ENCODE data around the gene ZNF440. TPM values are rescaled to one million over a fixed set of nuclear protein-coding genes. Genes with fewer than 3 reads are reported as not detected.

Gene ZNF440
- total RNA-seq, 4 donors from 2014 or later = 54.1 to 81.2 (median 62.7) TPM

- TF ChIP-seq POLR2AphosphoS5 (IDR thresholded peaks at IDR 0.05) (no peak), POLR2A (IDR thresholded peaks at IDR 0.05) (no peak), CTCF (IDR thresholded peaks at IDR 0.05) (no peak), EP300 (IDR thresholded peaks at IDR 0.05) (no peak)
These were observed 21.1 kb upstream of the ZNF440 start for GRCh38 chr19:11792942-11793341.

GRCh38 chr19:11797491-11797890 lies 16.6 kb upstream of the ZNF440 start:
- no peak overlapping the region for H3K27ac ChIP-seq
- no peaks in the 10 kb centered on the region for H3K36me3 ChIP-seq
- no peak for TF ChIP-seq EP300 (IDR thresholded peaks at IDR 0.05)
- peak in 1 of 3 donors; percentile 43 for TF ChIP-seq POLR2AphosphoS5 (IDR thresholded peaks at IDR 0.05)
- no peak for TF ChIP-seq POLR2A (IDR thresholded peaks at IDR 0.05)
- peak; percentile 79 to 87 for TF ChIP-seq CTCF (IDR thresholded peaks at IDR 0.05)
- WGBS = 3% methylated on average over 8 of the region's 8 CpGs
- H3K9me3 ChIP-seq = no peaks in the 10 kb centered on the region
- H3K4me3 ChIP-seq = no peak overlapping the region
- no peaks in the 10 kb centered on the region for H3K27me3 ChIP-seq
- DNase-seq (ENCODE audit: low spot score in 2 of 2) = peak; percentile 86 to 88
- peaks cover 15% of the 10 kb centered on the region for H3K4me1 ChIP-seq

More at GRCh38 chr19:11792942-11793341, 21.1 kb upstream of the ZNF440 start:
- H3K4me1 ChIP-seq = peaks cover 8% of the 10 kb centered on the region
- H3K36me3 ChIP-seq = no peaks in the 10 kb centered on the region
- H3K9me3 ChIP-seq = peaks cover 9% of the 10 kb centered on the region
- no peak overlapping the region for H3K27ac ChIP-seq
- DNase-seq (ENCODE audit: low spot score in 2 of 2) = no peak
- no peak overlapping the region for H3K4me3 ChIP-seq
- no peaks in the 10 kb centered on the region for H3K27me3 ChIP-seq

GRCh38 chr19:11798391-11799330 lies 15.4 kb upstream of the ZNF440 start, which contains the start of gene ZNF491:
ZNF491 (plus strand) TSS chr19:11798523; CDS start chr19:11805954, 7,431 bp downstream.
- Histone ChIP-seq H3K27me3 (no peaks in the 10 kb centered on the region), H3K36me3 (no peaks in the 10 kb centered on the region), H3K4me1 (peaks cover 15% of the 10 kb centered on the region), H3K9me3 (no peaks in the 10 kb centered on the region), H3K4me3 (peak within 1 kb of the TSS; percentile 64), H3K27ac (peak within 1 kb of the TSS; percentile 46)
- peak in 1 of 2 donors; percentile 11 for TF ChIP-seq POLR2A (IDR thresholded peaks at IDR 0.05)
- TF ChIP-seq CTCF (IDR thresholded peaks at IDR 0.05) = peak in 1 of 2 donors; percentile 23
- no peak for TF ChIP-seq EP300 (IDR thresholded peaks at IDR 0.05)
- TF ChIP-seq POLR2AphosphoS5 (IDR thresholded peaks at IDR 0.05) = peak in 1 of 3 donors; percentile 24
- 1% methylated on average over 20 of the region's 56 CpGs for WGBS
- DNase-seq (ENCODE audit: low spot score in 2 of 2) = peak; percentile 92 to 94

- no peak for DNase-seq (ENCODE audit: low spot score in 2 of 2)
These were observed 7.5 kb upstream of the ZNF440 start for GRCh38 chr19:11806354-11807098.

More at GRCh38 chr19:11806354-11807098, 7.5 kb upstream of the ZNF440 start:
- Histone ChIP-seq H3K36me3 (peaks cover 23% of the 10 kb centered on the region), H3K27me3 (no peaks in the 10 kb centered on the region), H3K27ac (no peak overlapping the region), H3K9me3 (peaks cover 20% of the 10 kb centered on the region), H3K4me1 (no peaks in the 10 kb centered on the region), H3K4me3 (no peak overlapping the region)
- 93% methylated on average over 11 of the region's 11 CpGs for WGBS
- TF ChIP-seq POLR2AphosphoS5 (IDR thresholded peaks at IDR 0.05) (no peak), POLR2A (IDR thresholded peaks at IDR 0.05) (no peak), EP300 (IDR thresholded peaks at IDR 0.05) (no peak), CTCF (IDR thresholded peaks at IDR 0.05) (no peak)

Data from suprapubic skin (tissue), 4 donors.